SU-DHL-6 (cell line): ENCODE measurements around the gene MIB2.
"Not testable (repeated sequence)": the region's sequence is repeated elsewhere in the genome, so short reads cannot be mapped to it uniquely, and the experiment has no call there.

Source experiments
- H2AFZ ChIP-seq: fragments of 200-600 bp; sonication (generic); 2 replicates; pipeline ENCODE4 v1.6.1; 2014; ENCODE audit warnings: low read depth, mild to moderate bottlenecking, moderate library complexity, mixed read lengths, antibody characterized with exemption, low read length; ENCODE audit not compliant: severe bottlenecking
- H3F3A ChIP-seq: fragments of 200-600 bp; shearing (Covaris generic); 2 replicates; pipeline ENCODE4 v1.6.0; 2016; ENCODE audit warnings: antibody characterized with exemption, mild to moderate bottlenecking; ENCODE audit not compliant: insufficient read depth
- H3K27ac ChIP-seq: fragments of 200-600 bp; sonication (generic); 2 replicates; pipeline ENCODE4 v1.5.1; 2016; ENCODE audit warnings: low read depth, mild to moderate bottlenecking, low read length, moderate library complexity, mixed read lengths
- H3K27me3 ChIP-seq: fragments of 200-600 bp; sonication (generic), shearing (Covaris generic); 2 replicates; pipeline ENCODE4 v1.6.0; 2014; ENCODE audit warnings: mild to moderate bottlenecking, low read length
- H3K36me3 ChIP-seq: fragments of 200-600 bp; sonication (generic); 2 replicates; pipeline ENCODE4 v1.6.1; 2014; ENCODE audit warnings: mild to moderate bottlenecking, low read length, mixed read lengths
- H3K4me2 ChIP-seq: fragments of 300-600, 200-600 bp; shearing (Covaris generic), sonication (generic); 2 replicates; pipeline ENCODE4 v1.6.0; 2014; ENCODE audit warnings: low read length, low read depth, mild to moderate bottlenecking; ENCODE audit not compliant: poor library complexity, severe bottlenecking
- H3K4me3 ChIP-seq: fragments of 200-600 bp; sonication (generic); 2 replicates; pipeline ENCODE4 v1.5.1; 2014; ENCODE audit warnings: antibody characterized with exemption, low read length, mild to moderate bottlenecking, mixed read lengths; ENCODE audit not compliant: insufficient read depth, poor library complexity, severe bottlenecking
- H3K79me2 ChIP-seq: fragments of 200-600 bp; sonication (generic); 2 replicates; pipeline ENCODE4 v1.6.1; 2014; ENCODE audit warnings: mild to moderate bottlenecking, low read length, moderate library complexity; ENCODE audit not compliant: insufficient read depth
- H3K9ac ChIP-seq: fragments of 200-600 bp; sonication (generic); 2 replicates; pipeline ENCODE4 v1.7.0; 2014; ENCODE audit warnings: mild to moderate bottlenecking, low read length
- H3K9me2 ChIP-seq: fragments of 200-600 bp; sonication (generic); replicated peaks from 2 replicates; pipeline ENCODE4 v1.6.1; 2014; ENCODE audit warnings: low read length; ENCODE audit not compliant: insufficient read depth
- H3K9me3 ChIP-seq: fragments of 200-600 bp; sonication (generic); 2 replicates; pipeline ENCODE4 v1.6.1; 2014; ENCODE audit warnings: low read length, mixed read lengths; ENCODE audit not compliant: insufficient read depth
- H4K20me1 ChIP-seq: fragments of 200-600 bp; sonication (generic); 2 replicates; pipeline ENCODE4 v1.6.1; 2014; ENCODE audit warnings: low read depth, mild to moderate bottlenecking, antibody characterized with exemption, low read length, moderate library complexity, mixed read lengths
- CTCF ChIP-seq: fragments of 200-600 bp; sonication (generic); IDR thresholded peaks from one replicate; pipeline ENCODE4 v1.5.1; 2017; ENCODE audit warnings: antibody characterized with exemption, mild to moderate bottlenecking, low read length, moderate library complexity; ENCODE audit not compliant: insufficient read depth, poor library complexity, severe bottlenecking
- EZH2phosphoT487 ChIP-seq: fragments of 200-600 bp; sonication (generic), shearing (Covaris generic); conservative IDR thresholded peaks from 2 replicates; pipeline ENCODE4 v1.6.1; 2018; ENCODE audit warnings: mild to moderate bottlenecking, antibody characterized with exemption, low read length, moderate library complexity, mixed read lengths

Gene MIB2

GRCh38 chr1:1594602-1595260 is 20.6 kb upstream of the MIB2 start:
- H3K4me2 ChIP-seq, result no peak overlapping the region
- no peak overlapping the region for H3K9ac ChIP-seq
- no peak for TF ChIP-seq EZH2phosphoT487
- TF ChIP-seq CTCF, result no peak
- H3K9me2 ChIP-seq, result no peaks in the 10 kb centered on the region
- no peaks in the 10 kb centered on the region for H3K36me3 ChIP-seq
- no peaks in the 10 kb centered on the region for H3F3A ChIP-seq
- no peak overlapping the region for H2AFZ ChIP-seq
- H3K9me3 ChIP-seq, result no peaks in the 10 kb centered on the region
- H4K20me1 ChIP-seq, result no peaks in the 10 kb centered on the region
- no peak overlapping the region for H3K4me3 ChIP-seq
- no peaks in the 10 kb centered on the region for H3K79me2 ChIP-seq
- H3K27ac ChIP-seq, result no peak overlapping the region
- H3K27me3 ChIP-seq, result no peaks in the 10 kb centered on the region

DNA sequence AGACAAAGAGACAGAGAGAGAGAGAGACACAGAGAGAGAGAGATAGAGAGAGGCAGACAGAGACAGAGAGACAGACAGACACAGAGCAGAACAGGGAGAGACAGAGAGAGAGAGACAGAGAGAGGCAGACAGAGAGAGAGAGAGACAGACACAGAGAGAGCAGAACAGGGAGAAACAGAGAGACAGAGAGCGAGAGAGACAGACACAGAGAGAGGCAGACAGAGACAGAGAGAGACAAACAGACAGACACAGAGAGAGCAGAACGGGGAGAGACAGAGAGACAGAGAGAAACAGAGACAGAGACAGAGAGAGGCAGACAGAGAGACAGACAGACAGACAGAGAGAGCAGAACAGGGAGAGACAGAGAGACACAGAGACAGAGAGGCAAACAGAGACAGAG is 20.0 kb upstream of the MIB2 start:
- not testable (repeated sequence) for H3K79me2 ChIP-seq, H3K9me3 ChIP-seq, H3F3A ChIP-seq, H3K27ac ChIP-seq, H3K9ac ChIP-seq, H3K36me3 ChIP-seq, H3K4me3 ChIP-seq, H3K27me3 ChIP-seq, H2AFZ ChIP-seq, H3K9me2 ChIP-seq, H3K4me2 ChIP-seq, H4K20me1 ChIP-seq

DNA sequence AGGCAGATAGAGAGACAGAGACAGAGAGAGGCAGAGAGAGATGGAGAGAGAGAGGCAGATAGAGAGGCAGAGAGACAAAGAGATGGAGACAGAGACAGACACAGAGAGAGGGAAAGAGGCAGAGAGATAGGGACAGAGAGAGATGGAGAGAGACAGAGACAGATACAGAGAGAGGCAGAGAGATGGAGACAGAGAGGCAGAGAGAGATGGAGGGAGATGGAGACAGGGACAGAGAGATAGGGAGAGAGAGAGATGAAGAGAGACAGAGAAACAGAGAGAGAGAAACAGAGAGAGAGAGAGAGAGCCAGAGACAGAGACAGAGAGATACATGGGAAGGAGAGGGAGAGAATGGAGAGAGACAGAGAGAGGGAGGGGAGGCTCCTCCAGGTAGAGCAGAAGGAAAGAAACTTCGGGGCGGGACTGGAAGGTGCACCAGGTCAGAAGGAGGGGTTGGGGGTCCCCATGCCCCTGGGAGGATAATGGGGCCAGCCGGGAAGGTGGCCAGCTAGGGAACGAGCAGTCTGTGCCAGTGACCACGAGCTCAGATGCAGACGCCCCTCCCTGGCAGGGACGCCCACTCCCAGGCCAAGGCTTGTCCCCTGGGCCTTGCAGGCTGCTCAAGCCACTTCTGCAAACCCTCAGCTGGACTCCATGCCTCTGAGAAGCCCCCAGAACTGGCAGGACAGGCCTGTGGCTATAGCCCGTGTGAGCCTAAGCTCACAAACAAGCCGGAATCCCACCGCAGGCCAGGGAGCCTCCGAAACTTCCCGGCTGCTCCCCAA is 18.6 kb upstream of the MIB2 start:
- no peaks in the 10 kb centered on the region for H3K9me2 ChIP-seq
- no peaks in the 10 kb centered on the region for H3K36me3 ChIP-seq
- H3K9me3 ChIP-seq, result no peaks in the 10 kb centered on the region
- H4K20me1 ChIP-seq, result no peaks in the 10 kb centered on the region
- no peak overlapping the region for H3K4me2 ChIP-seq
- no peak overlapping the region for H3K9ac ChIP-seq
- no peaks in the 10 kb centered on the region for H3K27me3 ChIP-seq
- no peak overlapping the region for H3K4me3 ChIP-seq
- no peak overlapping the region for H3K27ac ChIP-seq
- TF ChIP-seq CTCF (no peak), EZH2phosphoT487 (no peak)
- no peak overlapping the region for H2AFZ ChIP-seq
- no peaks in the 10 kb centered on the region for H3K79me2 ChIP-seq
- no peaks in the 10 kb centered on the region for H3F3A ChIP-seq

GRCh38 chr1:1597275-1597930 is 17.9 kb upstream of the MIB2 start:
- H3K27me3 ChIP-seq, result no peaks in the 10 kb centered on the region
- TF ChIP-seq CTCF (peak; percentile 12), EZH2phosphoT487 (no peak)
- no peaks in the 10 kb centered on the region for H4K20me1 ChIP-seq
- H3F3A ChIP-seq, result no peaks in the 10 kb centered on the region
- H3K9me3 ChIP-seq, result no peaks in the 10 kb centered on the region
- no peaks in the 10 kb centered on the region for H3K9me2 ChIP-seq
- no peak overlapping the region for H3K4me3 ChIP-seq
- no peak overlapping the region for H3K27ac ChIP-seq
- H3K36me3 ChIP-seq, result no peaks in the 10 kb centered on the region
- no peak overlapping the region for H3K9ac ChIP-seq
- H3K4me2 ChIP-seq, result no peak overlapping the region
- H2AFZ ChIP-seq, result no peak overlapping the region
- no peaks in the 10 kb centered on the region for H3K79me2 ChIP-seq
